GM06990 (cell line): ENCODE results near the gene ERVV-1.

ENCODE experiments used
- DNase-seq: peaks from one replicate; pipeline ENCODE4 v3.0.0-alpha.2; 2011; ENCODE audit not compliant: insufficient read length; ENCODE audit errors: extremely low read depth
- H3K27me3 ChIP-seq: replicated peaks from 2 replicates; pipeline ENCODE4 v1.6.0; 2011; ENCODE audit warnings: low read length; ENCODE audit not compliant: control insufficient read depth, insufficient read depth
- H3K36me3 ChIP-seq: 2 replicates; pipeline ENCODE4 v1.5.1; 2011; ENCODE audit warnings: low read length; ENCODE audit not compliant: control insufficient read depth, insufficient read depth
- H3K4me3 ChIP-seq: replicated peaks from 2 replicates; pipeline ENCODE4 v1.5.1; 2011; ENCODE audit warnings: low read depth, mild to moderate bottlenecking, control low read depth, low read length
- CTCF ChIP-seq: IDR thresholded peaks from 2 replicates; pipeline ENCODE4 v1.5.1; 2011; ENCODE audit warnings: low read length, control low read depth, mild to moderate bottlenecking, inconsistent platforms; ENCODE audit not compliant: insufficient read depth, poor library complexity, severe bottlenecking

ERVV-1 gene

GRCh38 chr19:53034054-53034453 lies 20.3 kb downstream of the ERVV-1 start:
- H3K4me3 ChIP-seq = no peak overlapping the region
- TF ChIP-seq CTCF = no peak
- DNase-seq = no peak
- no peaks in the 10 kb centered on the region for H3K36me3 ChIP-seq
- no peaks in the 10 kb centered on the region for H3K27me3 ChIP-seq

- Histone ChIP-seq H3K4me3 (no peak overlapping the region), H3K36me3 (no peaks in the 10 kb centered on the region), H3K27me3 (no peaks in the 10 kb centered on the region)
- no peak for TF ChIP-seq CTCF
- no peak for DNase-seq
Observed at GRCh38 chr19:53034948-53035675, 21.4 kb downstream of the ERVV-1 start.

GRCh38 chr19:53037101-53038097 lies 23.7 kb downstream of the ERVV-1 start:
- DNase-seq = no peak

GRCh38 chr19:53041366-53041765 lies 27.6 kb downstream of the ERVV-1 start:
- DNase-seq = no peak
- no peak for TF ChIP-seq CTCF

More at GRCh38 chr19:53037101-53038097, 23.7 kb downstream of the ERVV-1 start:
- no peak for TF ChIP-seq CTCF
- Histone ChIP-seq H3K36me3 (no peaks in the 10 kb centered on the region), H3K4me3 (no peak overlapping the region), H3K27me3 (no peaks in the 10 kb centered on the region)

GRCh38 chr19:53045536-53045935 lies 31.8 kb downstream of the ERVV-1 start:
- no peak for TF ChIP-seq CTCF
- H3K36me3 ChIP-seq = no peaks in the 10 kb centered on the region
- no peak for DNase-seq
- H3K4me3 ChIP-seq = no peak overlapping the region
- no peaks in the 10 kb centered on the region for H3K27me3 ChIP-seq

More at GRCh38 chr19:53041366-53041765, 27.6 kb downstream of the ERVV-1 start:
- no peaks in the 10 kb centered on the region for H3K27me3 ChIP-seq
- no peak overlapping the region for H3K4me3 ChIP-seq
- H3K36me3 ChIP-seq = no peaks in the 10 kb centered on the region
